OCI-LY7 (cell line): ENCODE data around the gene RDH8. TPM values are rescaled to one million over a fixed set of nuclear protein-coding genes. Genes with fewer than 3 reads are reported as not detected.

ENCODE experiments used
- BruUV-seq: library from RNA; stranded (reverse); fragments of 400-500 nt; replicated peaks from 2 replicates; lab custom pipeline; 2021; lab: Mats Ljungman, UMichigan
- CTCF ChIA-PET: fragments of 300-600 bp; sonication (Branson Sonifier 250); formaldehyde crosslinking; loops from one replicate; lab custom pipeline; 2022; ENCODE audit warnings: antibody characterized with exemption; ENCODE audit not compliant: unreplicated experiment; lab: Charles Lee
- POLR2A ChIA-PET: fragments of 300-600 bp; sonication (Branson Sonifier 250); formaldehyde crosslinking; loops from one replicate; lab custom pipeline; 2022; ENCODE audit warnings: antibody characterized with exemption; lab: Charles Lee
- DNase-seq: peaks from one replicate; pipeline ENCODE4 v3.0.0-alpha.2; 2015; ENCODE audit warnings: low spot score
- H2AFZ ChIP-seq: fragments of 200-600 bp; sonication (generic), shearing (Covaris generic); 2 replicates; pipeline ENCODE4 v1.6.1; 2014; ENCODE audit warnings: mild to moderate bottlenecking, antibody characterized with exemption, low read length, moderate library complexity
- H3K27ac ChIP-seq: fragments of 200-600 bp; sonication (generic); 2 replicates; pipeline ENCODE4 v1.5.1; 2014; ENCODE audit warnings: mixed run types, low read depth, mild to moderate bottlenecking, moderate library complexity, low read length, inconsistent platforms; ENCODE audit not compliant: poor library complexity, severe bottlenecking
- H3K36me3 ChIP-seq: fragments of 200-600 bp; sonication (generic); 2 replicates; pipeline ENCODE4 v1.6.1; 2014; ENCODE audit warnings: mild to moderate bottlenecking, antibody characterized with exemption, low read length, moderate library complexity, mixed read lengths; ENCODE audit not compliant: insufficient read depth
- H3K4me1 ChIP-seq: fragments of 200-600 bp; sonication (generic); 2 replicates; pipeline ENCODE4 v1.5.1; 2014; ENCODE audit warnings: mild to moderate bottlenecking, low read length; ENCODE audit not compliant: insufficient read depth, poor library complexity, severe bottlenecking
- H3K4me2 ChIP-seq: fragments of 200-600 bp; sonication (generic); 2 replicates; pipeline ENCODE4 v1.6.1; 2014; ENCODE audit warnings: mild to moderate bottlenecking, low read length
- H3K4me3 ChIP-seq: fragments of 200-600 bp; sonication (generic); 2 replicates; pipeline ENCODE4 v1.5.1; 2014; ENCODE audit warnings: mild to moderate bottlenecking, low read depth, low read length; ENCODE audit not compliant: poor library complexity, severe bottlenecking
- H3K79me2 ChIP-seq: fragments of 200-600 bp; sonication (generic); 2 replicates; pipeline ENCODE4 v1.6.1; 2016; ENCODE audit warnings: low read depth, mild to moderate bottlenecking, low read length, moderate library complexity, mixed read lengths; ENCODE audit not compliant: insufficient read depth
- H3K9me2 ChIP-seq: fragments of 200-600 bp; sonication (generic); 2 replicates; pipeline ENCODE4 v1.6.1; 2016; ENCODE audit warnings: mild to moderate bottlenecking, low read length, mixed read lengths; ENCODE audit not compliant: insufficient read depth
- H3K9me3 ChIP-seq: fragments of 200-600 bp; sonication (generic); 2 replicates; pipeline ENCODE4 v1.6.1; 2014; ENCODE audit warnings: mild to moderate bottlenecking, mixed run types, low read length, mixed read lengths
- H4K20me1 ChIP-seq: fragments of 200-600 bp; sonication (generic); 2 replicates; pipeline ENCODE4 v1.6.1; 2014; ENCODE audit warnings: mild to moderate bottlenecking, antibody characterized with exemption, low read length, moderate library complexity, mixed read lengths; ENCODE audit not compliant: insufficient read depth
- CTCF ChIP-seq: fragments of 200-600 bp; sonication (generic); conservative IDR thresholded peaks from 2 replicates; pipeline ENCODE4 v1.5.1; 2014; ENCODE audit warnings: mild to moderate bottlenecking, antibody characterized with exemption, low read length, moderate library complexity, mixed read lengths
- EZH2phosphoT487 ChIP-seq: fragments of 200-600 bp; sonication (generic); IDR thresholded peaks from 2 replicates; pipeline ENCODE4 v1.6.1; 2018; ENCODE audit warnings: low read depth, borderline replicate concordance, mild to moderate bottlenecking, mixed run types, antibody characterized with exemption, low read length, moderate library complexity, mixed read lengths
- intact Hi-C: fragments of 100-400 bp; cut with micrococcal nuclease; formaldehyde crosslinking; loops from one replicate; pipeline ENCODE4 v1.10.0; 2022; ENCODE audit not compliant: unreplicated experiment
- total RNA-seq, 2 experiments: library from RNA; depleted of rRNA in 1 of 2; stranded (reverse); fragments of >200 nt in 1 of 2; shearing (Covaris generic) in 1 of 2; gene quantifications; 2 replicates each; pipeline ENCODE4 v1.2.3, GENCODE V29; 2014 to 2022

The RDH8 gene
- total RNA-seq, 2 experiments from 2014 or later, result not detected

- BruUV-seq, result no TSS peak
- no peaks in the 10 kb centered on the region for H3K36me3 ChIP-seq
These were observed 31.6 kb upstream of the RDH8 start for GRCh38 chr19:9981406-9982260.

GRCh38 chr19:9986787-9987281 is 26.4 kb upstream of the RDH8 start:
- Histone ChIP-seq H3K9me3 (no peaks in the 10 kb centered on the region), H3K9me2 (no peaks in the 10 kb centered on the region), H4K20me1 (no peaks in the 10 kb centered on the region), H3K4me1 (peaks cover 3% of the 10 kb centered on the region), H3K36me3 (no peaks in the 10 kb centered on the region), H2AFZ (no peak overlapping the region), H3K4me2 (no peak overlapping the region), H3K27ac (no peak overlapping the region), H3K4me3 (no peak overlapping the region), H3K79me2 (no peaks in the 10 kb centered on the region)
- intact Hi-C loops, result no loop called here
- DNase-seq, result no peak
- ChIA-PET CTCF (no interaction called here), POLR2A (no interaction called here)
- TF ChIP-seq EZH2phosphoT487 (no peak), CTCF (no peak)
- BruUV-seq, result no TSS peak

More at GRCh38 chr19:9981406-9982260, 31.6 kb upstream of the RDH8 start:
- H3K79me2 ChIP-seq, result no peaks in the 10 kb centered on the region
- no peak overlapping the region for H3K27ac ChIP-seq
- H3K9me3 ChIP-seq, result no peaks in the 10 kb centered on the region
- no peak overlapping the region for H2AFZ ChIP-seq
- no peaks in the 10 kb centered on the region for H3K4me1 ChIP-seq
- intact Hi-C loops, result no loop called here
- no peak for TF ChIP-seq EZH2phosphoT487
- TF ChIP-seq CTCF, result no peak
- POLR2A ChIA-PET, result interaction anchor here (0.7 kb wide), 1 partner anchor 17 kb away, joined by 3 read pairs; no protein-coding TSS in a partner anchor
- H3K4me2 ChIP-seq, result no peak overlapping the region
- no peak for DNase-seq
- no peaks in the 10 kb centered on the region for H3K9me2 ChIP-seq
- no peaks in the 10 kb centered on the region for H4K20me1 ChIP-seq
- no peak overlapping the region for H3K4me3 ChIP-seq
- CTCF ChIA-PET, result no interaction called here

GRCh38 chr19:9989504-9989903 is 23.8 kb upstream of the RDH8 start:
- CTCF ChIA-PET, result no interaction called here
- no peak for DNase-seq
- Histone ChIP-seq H3K4me2 (no peak overlapping the region), H2AFZ (no peak overlapping the region), H3K27ac (no peak overlapping the region), H3K9me2 (no peaks in the 10 kb centered on the region), H3K9me3 (no peaks in the 10 kb centered on the region), H3K79me2 (no peaks in the 10 kb centered on the region), H4K20me1 (no peaks in the 10 kb centered on the region), H3K4me1 (peaks cover 4% of the 10 kb centered on the region), H3K4me3 (no peak overlapping the region), H3K36me3 (no peaks in the 10 kb centered on the region)
- intact Hi-C loops, result no loop called here
- no TSS peak for BruUV-seq
- no peak for TF ChIP-seq EZH2phosphoT487
- TF ChIP-seq CTCF, result no peak
- POLR2A ChIA-PET, result no interaction called here
